HUDEP-2 (cell line): ENCODE results near the gene ACAD11.

Source experiments
- DNase-seq, 76 experiments: peaks; one replicate each; lab custom pipeline; 2025; ENCODE audit not compliant: unreplicated experiment in 76 of 76; lab: John Stamatoyannopoulos, UW

ACAD11 gene

GRCh38 chr3:132521901-132522300, 137.7 kb downstream of the ACAD11 start:
- DNase-seq = no peak

DNA sequence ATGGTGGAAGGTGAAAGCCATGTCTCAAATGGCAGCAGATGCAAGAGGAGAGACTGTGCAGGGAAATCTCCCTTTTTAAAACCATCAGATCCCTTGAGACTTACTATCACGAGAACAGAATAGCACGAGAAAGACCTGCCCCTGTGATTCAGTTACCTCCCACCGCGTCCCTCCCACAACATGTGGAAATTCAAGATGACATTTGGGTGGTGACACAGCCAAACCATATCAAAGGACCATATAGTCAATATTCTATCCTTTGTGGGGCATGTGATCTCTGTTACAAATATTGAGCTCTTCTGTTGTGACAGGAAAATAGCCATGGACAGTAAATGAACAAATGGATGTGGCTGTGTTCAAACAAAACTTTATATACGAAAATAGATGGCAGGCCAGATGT, 139.7 kb downstream of the ACAD11 start:
- DNase-seq = no peak

DNA sequence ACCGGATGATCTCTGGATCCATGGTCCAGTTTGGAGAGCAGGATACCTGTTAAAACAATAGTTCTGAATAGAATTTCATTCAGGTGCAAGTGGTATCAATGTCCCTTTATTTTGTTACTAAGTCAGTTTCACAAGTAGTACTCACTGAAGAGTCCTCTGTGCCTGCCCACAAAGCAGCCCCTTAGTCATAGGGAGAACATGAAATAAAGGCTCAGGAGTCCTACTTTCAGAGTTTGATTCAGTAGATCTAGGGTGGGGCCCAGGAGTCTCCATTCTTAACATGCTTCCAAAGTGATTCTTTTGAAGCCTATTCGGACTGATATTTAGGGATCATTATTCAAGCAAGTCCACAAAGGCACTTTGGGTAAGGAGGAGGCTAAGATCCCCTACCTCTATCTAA, 142.3 kb downstream of the ACAD11 start:
- DNase-seq = no peak

DNA sequence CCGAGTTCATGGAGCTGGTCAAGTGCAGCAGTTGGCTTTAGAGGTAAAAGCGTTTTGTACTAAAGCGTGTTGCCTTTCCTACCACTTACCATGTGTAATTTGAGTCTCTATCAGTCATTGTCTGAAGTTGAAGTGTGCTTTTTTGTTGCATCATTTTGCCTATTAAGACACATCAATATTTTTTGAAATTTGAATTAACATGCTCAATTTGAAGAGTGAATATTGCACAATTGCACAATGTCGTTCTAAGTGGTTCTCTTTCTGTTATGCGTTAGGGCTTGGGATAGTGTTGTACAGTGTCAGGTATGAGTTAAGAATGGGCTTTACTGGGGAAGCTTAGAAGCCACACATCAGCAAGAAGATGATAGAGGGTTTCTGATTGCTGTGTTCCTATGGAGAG, 146.6 kb downstream of the ACAD11 start:
- no peak for DNase-seq

- DNase-seq = no peak
Observed at GRCh38 chr3:132509506-132509905, 150.1 kb downstream of the ACAD11 start.

- no peak for DNase-seq
Observed at GRCh38 chr3:132509096-132509495, 150.5 kb downstream of the ACAD11 start.
